HS-5 (cell line): Measurements from ENCODE around the gene PDYN.

Source experiments
- DNase-seq: peaks from one replicate; pipeline ENCODE4 v3.0.0-alpha.2; 2012; ENCODE audit warnings: low read depth

PDYN gene

GRCh38 chr20:1951436-1952115 lies 42.3 kb downstream of the PDYN start:
- no peak for DNase-seq

DNA sequence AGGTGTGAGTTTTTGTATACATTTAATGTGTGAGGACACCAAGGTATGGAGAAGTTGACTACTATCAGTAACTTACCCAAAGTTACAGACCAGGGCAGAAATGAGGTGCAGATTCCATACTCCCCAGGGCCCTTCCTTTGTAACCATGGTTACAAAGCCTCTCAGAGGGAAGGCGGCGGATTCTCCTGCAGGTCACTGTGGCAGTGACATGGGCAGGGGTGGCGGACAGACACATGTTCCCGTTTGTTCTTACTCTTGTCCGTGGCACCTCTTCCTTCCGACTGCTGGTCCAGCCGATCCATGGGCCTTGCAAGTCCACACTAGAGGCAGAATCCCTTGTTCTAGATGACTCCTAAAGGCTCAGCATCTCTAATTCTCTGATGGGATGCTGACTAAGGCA lies 43.0 kb downstream of the PDYN start:
- no peak for DNase-seq

- no peak for DNase-seq
Measured at GRCh38 chr20:1949347-1950100, 44.3 kb downstream of the PDYN start.

DNA sequence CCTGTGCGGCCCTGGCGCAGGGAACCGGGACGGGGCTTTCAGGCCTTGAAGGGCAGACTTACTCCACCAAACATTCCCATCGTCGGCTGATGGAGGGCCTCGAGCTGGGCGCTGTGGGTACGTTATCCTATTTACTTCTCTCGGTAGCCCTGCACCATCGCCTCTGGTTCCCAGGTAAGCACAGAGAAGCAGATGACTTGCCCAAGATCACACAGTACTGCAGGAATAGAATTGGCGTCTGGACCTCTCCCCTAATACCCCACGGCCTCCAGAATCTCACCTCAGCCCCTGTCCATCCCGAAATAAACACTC lies 46.4 kb downstream of the PDYN start:
- DNase-seq, result no peak

DNA sequence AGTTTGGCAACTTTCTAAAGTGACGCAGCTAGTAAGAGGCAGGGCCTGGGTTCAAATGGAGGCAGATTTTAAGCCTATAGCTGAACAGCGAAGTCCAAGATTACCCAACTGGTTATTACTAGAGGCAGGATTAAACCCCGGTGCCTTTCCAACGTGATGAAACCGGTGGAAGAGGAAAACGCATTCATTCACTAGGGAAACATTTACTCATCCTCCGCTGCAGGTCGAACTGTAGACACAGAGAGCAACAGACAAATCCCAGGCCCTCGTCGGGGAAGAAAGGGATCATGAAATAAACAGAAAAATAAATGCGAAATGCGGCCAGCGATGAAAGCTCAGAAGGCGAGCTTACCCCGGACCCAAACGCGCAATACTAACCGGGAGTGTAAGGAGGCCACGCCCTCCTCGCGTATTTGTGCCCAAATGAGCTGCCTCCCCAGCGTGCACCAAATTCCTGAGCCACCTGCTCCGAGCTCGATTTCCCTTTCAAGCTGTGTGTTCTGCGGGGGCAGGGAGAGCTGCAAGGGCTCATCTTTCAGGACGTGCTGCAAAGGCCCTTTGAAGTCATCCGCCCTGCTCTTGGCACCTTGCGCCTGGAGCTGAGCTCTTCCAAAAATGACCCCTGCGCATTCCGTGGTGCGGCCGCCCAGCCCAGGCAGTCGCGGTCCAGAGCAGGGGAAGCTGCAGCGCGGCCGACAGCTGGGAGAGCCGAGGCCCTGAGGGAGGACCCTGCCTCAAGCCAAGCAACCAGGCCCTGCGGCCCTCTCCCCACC lies 46.9 kb downstream of the PDYN start:
- DNase-seq, result no peak

- no peak for DNase-seq
Measured at GRCh38 chr20:1946442-1946761, 47.5 kb downstream of the PDYN start.

- no peak for DNase-seq
Measured at GRCh38 chr20:1945660-1946059, 48.2 kb downstream of the PDYN start.

DNA sequence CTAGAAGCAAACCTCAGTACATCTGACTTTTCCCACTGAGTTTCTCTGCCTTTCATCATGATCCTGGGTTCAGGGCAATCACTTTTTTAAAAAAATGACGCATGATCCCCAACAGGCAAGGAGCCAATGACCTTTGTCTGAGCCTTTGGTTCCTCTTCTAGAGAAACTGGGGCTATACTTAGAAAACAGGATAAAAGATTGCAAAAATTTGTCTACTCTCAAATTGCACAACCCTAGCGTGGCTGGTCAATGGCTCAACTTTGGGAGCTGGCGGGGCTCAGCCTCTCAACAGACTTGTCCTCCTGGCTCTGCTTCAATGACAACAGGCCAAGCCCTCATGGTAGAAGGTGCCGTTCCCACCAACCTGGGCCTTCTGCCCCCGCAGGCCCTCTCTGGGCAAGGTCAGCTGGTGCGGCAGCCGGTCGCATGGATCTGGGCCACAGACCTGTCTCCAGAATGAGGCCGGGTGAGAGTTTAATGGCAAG lies 48.7 kb downstream of the PDYN start:
- DNase-seq, result no peak

DNA sequence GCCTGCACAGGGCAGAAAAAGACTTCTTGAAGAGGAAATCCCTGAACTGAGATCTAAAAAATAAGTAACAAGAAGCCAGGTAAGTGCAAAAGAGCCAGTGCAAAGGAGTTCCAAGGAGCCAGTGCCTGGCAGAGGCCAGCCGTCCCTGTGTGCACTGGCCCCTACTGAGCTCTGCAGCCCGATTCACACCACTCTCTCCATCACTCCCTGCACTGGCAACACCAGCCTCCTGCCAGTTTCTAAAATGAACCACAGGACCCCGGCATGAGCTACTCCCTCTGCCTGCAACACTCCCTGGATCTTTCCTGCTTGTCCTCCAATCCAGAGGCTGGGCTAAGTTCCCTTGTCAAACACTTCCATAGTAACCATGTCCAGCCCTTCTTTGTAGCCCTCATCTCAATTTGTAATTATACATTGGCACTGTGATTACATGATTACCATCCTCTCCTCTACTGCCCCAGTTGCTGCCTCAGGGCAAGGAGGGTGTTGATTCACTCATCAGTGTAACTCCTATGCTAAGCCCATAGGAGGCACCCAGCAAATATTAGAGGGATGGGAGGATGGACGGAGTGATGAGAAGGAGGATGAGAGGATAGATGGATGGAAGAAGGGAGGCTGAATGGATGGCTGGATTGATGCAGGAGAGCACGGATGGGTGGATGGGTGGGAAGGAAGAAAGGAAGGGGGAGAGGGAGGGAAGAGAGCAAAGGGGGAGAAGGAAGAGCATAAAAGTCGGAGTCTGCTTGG lies 49.3 kb downstream of the PDYN start:
- no peak for DNase-seq

DNA sequence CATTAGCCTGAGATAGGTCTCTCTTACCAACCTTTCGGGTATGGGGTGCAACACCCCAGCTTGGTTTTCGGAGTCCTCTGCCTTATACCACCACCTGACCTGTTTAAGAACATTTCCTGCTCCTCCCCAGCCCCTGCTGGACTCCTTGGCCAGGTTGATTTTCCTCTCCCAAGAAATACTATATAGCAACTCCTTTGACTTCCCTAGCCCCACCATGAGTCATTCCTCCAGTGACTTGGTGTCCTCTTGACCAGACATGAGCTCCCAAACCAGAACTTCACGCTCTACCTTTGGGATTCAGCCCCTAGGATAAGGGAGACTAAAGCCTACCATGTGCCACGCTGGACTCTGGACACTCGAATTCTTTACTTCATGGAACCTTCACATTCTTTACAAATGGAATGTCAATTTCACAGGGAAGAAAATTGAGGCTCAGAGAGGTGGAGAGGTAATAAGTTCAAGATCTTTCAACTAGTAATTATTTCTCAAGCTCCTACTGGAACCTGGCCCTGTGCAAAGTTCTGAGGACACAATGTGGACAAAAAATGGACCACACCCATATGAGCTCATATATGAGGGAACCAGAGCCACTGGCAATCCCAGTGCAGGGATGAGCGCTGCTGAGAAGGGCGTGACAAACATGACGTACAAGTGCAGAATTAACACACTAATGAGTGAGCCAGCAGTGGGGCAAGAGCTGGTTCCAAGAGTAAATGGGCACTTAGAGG lies 50.4 kb downstream of the PDYN start:
- DNase-seq, result no peak

GRCh38 chr20:1942486-1943274 lies 51.2 kb downstream of the PDYN start:
- DNase-seq, result no peak

DNA sequence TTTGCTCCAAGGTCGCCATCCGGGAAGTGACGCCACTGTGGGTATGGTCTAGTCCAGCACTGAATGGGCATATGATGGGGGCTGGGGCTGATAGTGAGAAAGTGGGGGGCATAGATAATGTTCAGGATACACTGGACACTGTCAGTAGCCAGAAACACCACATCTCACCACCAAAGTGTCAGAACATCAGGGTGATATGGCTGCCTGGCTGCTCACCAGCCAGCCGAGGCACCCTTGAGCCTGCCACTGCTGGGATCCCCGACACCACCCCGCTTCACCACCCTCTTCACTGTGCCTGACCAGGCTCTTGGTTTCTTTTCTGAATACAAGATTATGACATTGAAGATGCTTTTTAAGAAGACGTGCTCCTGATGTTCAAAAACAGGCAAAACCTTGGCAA lies 51.8 kb downstream of the PDYN start:
- no peak for DNase-seq

DNA sequence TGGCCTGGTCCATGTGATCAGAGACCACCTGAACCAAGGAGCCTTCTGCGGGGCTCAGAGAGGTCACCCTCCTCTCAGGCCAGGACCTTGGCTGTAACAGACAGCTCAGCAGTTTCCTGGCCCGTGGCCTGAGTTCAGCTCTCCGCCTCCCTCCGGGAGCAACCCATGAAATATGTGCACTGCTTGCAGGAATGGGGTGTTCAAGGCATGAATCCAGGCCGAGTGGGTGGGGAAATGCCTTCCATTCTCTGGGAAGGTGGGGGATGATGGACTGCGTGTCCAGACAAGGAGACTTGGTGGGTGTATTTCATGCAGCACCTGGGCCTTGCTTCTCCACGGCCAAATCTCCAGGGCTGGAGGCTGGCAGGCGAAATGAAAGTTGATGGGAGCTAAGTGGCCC lies 52.6 kb downstream of the PDYN start:
- DNase-seq, result no peak

DNA sequence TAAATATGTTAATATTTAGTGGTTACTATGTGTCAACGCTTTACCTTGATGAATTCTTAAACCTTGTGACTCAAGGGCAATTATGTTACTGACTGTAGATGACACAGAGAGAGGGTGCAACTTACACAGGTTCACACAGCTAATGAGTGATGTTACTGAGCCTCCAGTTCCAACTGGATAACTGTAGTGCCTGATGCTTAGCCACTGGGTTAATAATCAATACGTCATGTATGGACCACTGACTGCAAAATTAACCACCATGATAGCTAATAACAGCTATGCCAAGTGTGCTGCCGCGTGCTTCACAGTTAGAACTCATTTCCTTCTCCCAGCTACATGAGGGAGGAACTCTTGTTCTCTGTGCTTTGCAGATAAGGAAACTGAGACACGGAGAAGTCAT lies 53.3 kb downstream of the PDYN start:
- no peak for DNase-seq

GRCh38 chr20:1939270-1939595 lies 54.6 kb downstream of the PDYN start:
- DNase-seq, result no peak

GRCh38 chr20:1938464-1939269 lies 55.2 kb downstream of the PDYN start:
- DNase-seq, result no peak

- DNase-seq, result no peak
Measured at GRCh38 chr20:1937316-1937976, 56.4 kb downstream of the PDYN start.

GRCh38 chr20:1935696-1936366 lies 58.0 kb downstream of the PDYN start:
- DNase-seq, result no peak
